AG09309 (cell line): ENCODE data around the gene SLC17A1.

ENCODE experiments used
- DNase-seq: peaks from one replicate; pipeline ENCODE4 v3.0.0-alpha.2; 2010; ENCODE audit warnings: low read depth
- H3K4me3 ChIP-seq: 2 replicates; pipeline ENCODE4 v1.5.1; 2011; ENCODE audit warnings: mild to moderate bottlenecking, low read depth, low read length, moderate library complexity; ENCODE audit not compliant: control insufficient read depth
- CTCF ChIP-seq: IDR thresholded peaks from 2 replicates; pipeline ENCODE4 v1.5.1; 2011; ENCODE audit warnings: mild to moderate bottlenecking, low read depth, low read length, inconsistent platforms; ENCODE audit not compliant: insufficient read depth, control insufficient read depth; ENCODE audit errors: missing control alignments

SLC17A1 gene

GRCh38 chr6:25829375-25829774 is 2.5 kb downstream of the SLC17A1 start:
- no peak for DNase-seq
- TF ChIP-seq CTCF = no peak
- H3K4me3 ChIP-seq = no peak overlapping the region

- TF ChIP-seq CTCF = no peak
These were observed 10.5 kb downstream of the SLC17A1 start for GRCh38 chr6:25821341-25821740.

GRCh38 chr6:25816252-25816651 is 15.6 kb downstream of the SLC17A1 start:
- TF ChIP-seq CTCF = no peak
- no peak for DNase-seq

More at GRCh38 chr6:25821341-25821740, 10.5 kb downstream of the SLC17A1 start:
- no peak for DNase-seq
- H3K4me3 ChIP-seq = no peak overlapping the region

GRCh38 chr6:25815194-25815593 is 16.7 kb downstream of the SLC17A1 start:
- no peak overlapping the region for H3K4me3 ChIP-seq
- DNase-seq = no peak
- TF ChIP-seq CTCF = no peak

More at GRCh38 chr6:25816252-25816651, 15.6 kb downstream of the SLC17A1 start:
- H3K4me3 ChIP-seq = no peak overlapping the region

GRCh38 chr6:25804804-25805203 is 27.0 kb downstream of the SLC17A1 start:
- no peak overlapping the region for H3K4me3 ChIP-seq
- no peak for TF ChIP-seq CTCF
- no peak for DNase-seq

GRCh38 chr6:25801436-25801835 is 30.4 kb downstream of the SLC17A1 start:
- no peak overlapping the region for H3K4me3 ChIP-seq
- no peak for DNase-seq
- TF ChIP-seq CTCF = no peak

- TF ChIP-seq CTCF = no peak
- DNase-seq = no peak
- no peak overlapping the region for H3K4me3 ChIP-seq
These were observed 37.1 kb downstream of the SLC17A1 start for GRCh38 chr6:25794784-25795183.
